Measurements from ENCODE around the gene CLCN7.
A peak's percentile ranks its signal among the peaks of the same experiment; 100 is the strongest.

The CLCN7 gene

DNA sequence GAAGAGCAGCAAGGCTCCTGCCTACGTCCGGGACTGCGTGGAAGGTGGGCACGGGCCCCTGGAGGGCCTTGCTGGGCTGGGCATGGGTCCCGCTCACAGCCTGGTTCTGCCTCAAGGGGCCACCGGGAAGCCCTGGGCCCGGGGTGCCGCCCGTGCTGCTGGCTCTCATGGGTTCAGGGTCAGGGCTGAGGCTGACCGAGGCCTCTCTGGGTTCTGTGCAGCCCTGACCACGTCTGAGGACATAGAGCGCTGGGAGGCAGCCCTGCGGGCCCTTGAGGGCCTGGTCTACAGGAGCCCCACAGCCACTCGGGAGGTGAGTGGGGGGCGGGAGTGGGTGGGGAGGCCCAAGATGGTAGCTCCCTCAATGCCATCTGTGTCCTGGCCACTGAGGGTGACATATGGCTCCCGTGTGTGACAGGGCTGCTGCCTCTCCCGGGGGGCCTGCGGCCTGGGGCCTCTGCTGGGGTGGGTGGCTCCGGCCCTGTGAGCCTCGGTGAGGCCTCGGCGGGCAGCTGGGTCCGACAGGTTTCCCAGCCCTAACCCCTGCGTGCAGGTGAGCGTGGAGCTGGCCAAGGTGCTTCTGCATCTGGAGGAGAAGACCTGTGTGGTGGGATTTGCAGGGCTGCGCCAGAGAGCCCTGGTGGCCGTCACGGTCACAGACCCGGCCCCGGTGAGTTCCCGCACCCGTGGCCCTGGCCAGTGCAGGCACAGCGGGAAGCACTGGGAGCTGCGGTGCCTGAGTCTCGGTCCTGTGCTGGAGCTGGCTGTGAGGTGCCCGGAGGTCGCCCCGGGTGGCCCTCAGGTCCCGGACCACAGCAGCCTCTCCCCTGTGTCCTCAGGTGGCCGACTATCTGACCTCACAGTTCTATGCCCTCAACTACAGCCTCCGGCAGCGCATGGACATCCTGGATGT, 27.5 kb upstream of the CLCN7 start:
- DNase-seq (ENCODE audit: low read depth): no peak

GRCh38 chr16:1501630-1502029, 26.8 kb upstream of the CLCN7 start:
- no peak for DNase-seq (ENCODE audit: low read depth)

DNA sequence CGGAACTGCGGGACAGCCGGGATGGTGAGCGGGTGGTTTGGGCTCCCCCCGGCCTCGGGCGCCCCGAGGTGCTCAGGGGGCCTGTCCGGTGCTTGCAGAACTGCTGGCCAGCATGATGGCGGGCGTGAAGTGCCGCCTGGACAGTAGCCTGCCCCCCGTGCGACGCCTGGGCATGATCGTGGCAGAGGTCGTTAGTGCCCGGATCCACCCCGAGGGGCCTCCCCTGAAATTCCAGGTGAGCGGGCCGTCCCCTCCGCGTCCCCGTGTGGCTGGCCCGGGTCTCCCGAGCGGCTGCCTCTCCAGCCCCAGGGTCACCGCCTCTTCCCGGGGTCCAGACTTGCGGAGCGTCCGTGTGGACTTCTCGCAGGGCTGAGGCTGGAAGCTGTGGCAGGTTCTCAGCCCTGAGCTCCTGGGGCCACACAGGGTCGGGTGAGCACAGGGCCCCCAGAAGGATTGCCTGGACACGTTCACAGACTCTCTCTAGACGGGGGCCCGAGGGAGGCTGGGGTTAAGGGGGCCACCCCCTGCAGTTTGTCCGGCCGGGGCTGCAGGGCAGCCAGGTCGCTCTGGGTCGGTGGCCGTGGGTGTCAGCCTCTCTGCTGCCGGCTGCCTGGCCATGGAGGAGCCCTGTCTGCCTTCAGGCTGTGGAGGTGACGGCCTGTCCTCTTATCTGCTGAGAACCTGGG, 25.8 kb upstream of the CLCN7 start:
- no peak for DNase-seq (ENCODE audit: low read depth)

DNA sequence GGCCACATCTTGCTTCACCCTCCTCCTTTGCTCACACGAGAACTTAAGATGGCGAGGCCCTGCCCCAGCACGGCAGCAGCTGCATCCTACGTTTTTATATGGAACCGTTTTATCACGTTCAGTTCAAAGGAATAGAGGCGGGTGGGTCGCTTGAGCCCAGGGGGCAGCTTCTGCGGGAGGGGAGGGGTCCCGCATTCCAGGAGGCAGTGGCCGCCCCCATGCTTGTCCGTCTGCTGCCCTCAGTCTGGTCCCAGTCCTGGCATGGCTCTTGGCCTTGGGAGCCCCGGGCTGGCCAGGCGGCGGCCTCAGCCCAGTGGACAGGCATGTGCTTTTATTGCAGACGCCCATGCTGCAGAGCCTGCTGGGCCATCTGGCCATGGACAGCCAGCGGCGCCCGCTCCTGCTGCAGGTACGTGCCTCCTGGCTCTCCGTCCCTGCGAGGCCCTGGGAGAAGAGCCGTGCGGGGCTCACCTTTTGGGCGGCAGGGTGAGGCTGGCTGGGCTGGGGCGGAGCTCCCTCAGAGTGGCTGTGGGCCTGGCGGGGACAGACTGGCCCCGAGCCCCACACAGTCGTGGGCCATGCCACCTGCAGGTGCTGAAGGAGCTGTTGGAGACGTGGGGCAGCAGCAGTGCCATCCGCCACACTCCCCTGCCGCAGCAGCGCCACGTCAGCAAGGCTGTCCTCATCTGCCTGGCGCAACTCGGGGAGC, 25.1 kb upstream of the CLCN7 start:
- DNase-seq (ENCODE audit: low read depth): no peak

DNA sequence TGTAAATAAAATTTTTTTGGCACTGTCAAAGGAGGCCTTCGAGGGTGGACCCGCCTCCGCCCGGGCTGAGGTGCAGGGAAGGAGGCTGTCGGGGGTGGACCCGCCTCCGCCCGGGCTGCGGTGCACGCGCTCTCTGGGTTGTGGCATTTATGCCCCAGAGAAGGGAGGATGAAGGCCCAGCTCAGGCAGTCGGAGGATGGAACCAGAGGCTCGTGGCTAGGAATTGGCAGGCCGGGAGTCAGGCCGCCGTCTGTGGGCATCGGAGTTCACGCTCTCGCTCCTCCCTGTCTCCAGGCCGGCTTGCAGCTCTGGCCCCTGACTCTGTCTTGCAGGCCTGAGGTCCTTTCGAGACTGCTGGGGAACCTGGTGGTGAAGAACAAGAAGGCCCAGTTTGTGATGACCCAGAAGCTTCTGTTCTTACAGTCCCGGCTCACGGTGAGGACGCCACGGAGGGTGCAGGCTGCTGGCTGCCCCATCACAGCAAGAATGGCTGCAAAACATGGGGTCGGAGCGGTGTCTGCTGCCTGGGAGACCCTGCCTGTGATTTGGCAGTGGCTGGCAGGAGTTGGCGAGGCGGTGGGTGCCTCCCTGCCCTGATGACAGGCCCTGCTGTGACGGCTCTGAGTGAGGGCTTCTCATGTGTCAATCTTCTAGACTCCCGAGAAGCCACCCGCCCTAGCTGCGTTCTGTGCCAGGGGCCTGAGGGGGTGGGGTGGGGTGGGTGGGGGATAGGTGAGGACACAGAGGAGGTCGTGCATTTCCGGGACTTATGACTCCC, 24.3 kb upstream of the CLCN7 start:
- DNase-seq (ENCODE audit: low read depth): no peak

DNA sequence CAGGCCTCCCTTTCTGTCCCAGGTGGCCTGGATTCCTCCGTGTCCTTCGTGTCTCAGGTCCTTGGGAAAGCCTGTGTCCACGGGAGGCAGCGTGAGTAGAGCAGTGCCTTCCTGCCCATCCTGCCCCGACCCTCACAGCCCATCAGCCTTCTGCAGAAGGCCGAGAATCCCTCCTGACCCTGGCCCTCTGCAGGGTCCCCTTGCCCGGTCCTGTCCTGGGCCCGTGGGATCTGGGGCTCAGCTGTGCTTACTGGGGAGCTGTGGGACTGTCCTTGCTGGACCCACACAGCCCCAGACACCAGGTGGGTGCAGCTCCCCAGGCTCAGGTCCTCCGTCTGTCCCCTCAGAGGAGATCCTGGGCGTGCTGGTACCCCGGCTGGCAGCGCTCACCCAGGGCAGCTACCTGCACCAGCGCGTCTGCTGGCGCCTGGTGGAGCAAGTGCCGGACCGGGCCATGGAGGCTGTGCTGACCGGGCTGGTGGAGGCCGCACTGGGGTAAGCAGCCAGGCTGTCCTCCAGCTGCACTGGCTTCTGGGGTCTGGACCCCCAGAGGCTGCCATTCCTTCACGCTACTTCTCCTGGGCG, 22.3 kb upstream of the CLCN7 start:
- no peak for DNase-seq (ENCODE audit: low read depth)

DNA sequence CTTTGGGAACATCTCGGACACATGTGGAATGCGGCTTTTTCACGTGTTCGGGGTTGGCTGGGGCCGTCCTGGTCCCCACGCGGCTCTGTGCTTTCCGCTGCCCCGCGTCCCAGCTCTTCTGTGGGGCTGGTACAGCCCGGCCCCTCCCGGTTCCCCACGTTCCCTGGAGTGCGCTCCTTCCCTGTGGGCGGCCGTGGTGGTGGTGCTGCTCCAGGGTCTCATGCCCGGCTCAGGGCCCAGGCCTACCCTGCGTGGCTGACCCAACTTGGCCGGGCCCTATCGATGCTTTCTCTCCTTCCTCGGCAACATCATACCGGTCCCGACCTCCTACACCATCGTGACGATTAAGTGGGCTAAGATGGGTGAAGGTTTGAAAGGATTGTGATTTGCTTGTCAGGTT, 21.6 kb upstream of the CLCN7 start:
- DNase-seq (ENCODE audit: low read depth): no peak

GRCh38 chr16:1495889-1496262, 21.0 kb upstream of the CLCN7 start:
- DNase-seq (ENCODE audit: low read depth): no peak

GRCh38 chr16:1495211-1495888, 20.5 kb upstream of the CLCN7 start:
- no peak for DNase-seq (ENCODE audit: low read depth)

GRCh38 chr16:1494711-1495110, 19.9 kb upstream of the CLCN7 start:
- no peak for DNase-seq (ENCODE audit: low read depth)

GRCh38 chr16:1494129-1494640, 19.4 kb upstream of the CLCN7 start:
- no peak for DNase-seq (ENCODE audit: low read depth)

DNA sequence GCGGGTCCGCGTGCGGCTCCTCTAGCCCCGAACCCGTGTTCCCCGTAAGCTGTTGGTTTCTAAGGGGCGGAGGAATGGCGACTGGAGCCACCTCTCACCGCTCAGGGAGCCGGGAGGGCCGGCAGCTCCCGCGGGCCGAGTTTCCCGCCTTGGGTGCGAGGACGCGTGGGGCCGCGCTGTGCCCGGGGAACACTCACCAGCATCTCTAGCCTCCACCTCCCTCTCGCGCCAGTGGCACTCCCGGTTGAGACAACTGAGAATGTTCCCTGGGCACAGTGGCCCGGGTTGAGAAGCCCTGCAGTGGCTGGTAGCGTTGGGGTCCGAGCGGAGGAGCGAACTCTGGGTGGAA, 18.9 kb upstream of the CLCN7 start:
- no peak for DNase-seq (ENCODE audit: low read depth)

GRCh38 chr16:1492923-1493745, 18.3 kb upstream of the CLCN7 start, which contains the start of gene TELO2:
TSS of gene TELO2 (plus strand) at chr16:1493360. CDS start at chr16:1494282, 922 bp downstream.
- peak; percentile 80 for DNase-seq (ENCODE audit: low read depth)

DNA sequence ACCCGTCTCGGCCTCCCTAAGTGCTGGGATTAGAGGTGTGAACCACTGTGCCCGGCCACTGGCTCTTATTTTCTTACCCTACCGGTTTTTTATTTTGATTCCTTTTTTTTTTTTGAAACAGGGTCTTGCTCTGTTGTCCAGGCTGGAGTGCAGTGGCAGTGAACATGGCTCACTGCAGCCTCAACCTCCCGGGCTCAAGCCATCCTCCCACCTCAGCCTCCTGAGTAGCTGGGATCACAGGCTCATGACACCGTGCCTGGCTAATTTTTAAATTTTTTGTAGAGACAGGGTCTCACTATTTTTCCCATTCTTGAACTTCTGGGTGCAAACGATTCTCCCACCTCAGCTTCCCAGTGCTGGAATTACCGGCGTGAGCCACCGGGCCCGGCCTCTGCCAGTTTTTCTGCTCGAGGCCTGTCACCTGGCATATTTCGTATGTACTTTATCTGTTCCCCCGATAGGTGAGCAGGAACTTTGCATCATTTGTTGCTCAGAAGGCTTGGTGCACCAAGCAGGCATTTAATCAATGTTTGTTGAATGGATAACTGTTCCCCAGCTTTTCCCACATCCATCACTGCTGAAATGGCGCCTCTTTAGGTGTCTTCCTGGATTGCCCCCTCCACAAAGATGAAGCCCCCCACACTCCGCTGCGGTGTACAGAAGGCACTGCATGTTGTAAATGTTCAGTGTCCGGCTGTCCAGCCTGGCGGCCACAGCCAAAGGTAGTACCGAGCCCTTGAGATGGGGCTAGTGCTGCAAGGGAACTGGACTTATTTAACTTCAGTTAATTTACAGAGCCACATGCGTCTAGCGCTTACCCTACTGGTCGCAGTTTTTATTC, 17.5 kb upstream of the CLCN7 start:
- no peak for DNase-seq (ENCODE audit: low read depth)

- no peak for DNase-seq (ENCODE audit: low read depth)
Observed at GRCh38 chr16:1491327-1491726, 16.5 kb upstream of the CLCN7 start.

GRCh38 chr16:1489077-1489476, 14.2 kb upstream of the CLCN7 start:
- no peak for DNase-seq (ENCODE audit: low read depth)

DNA sequence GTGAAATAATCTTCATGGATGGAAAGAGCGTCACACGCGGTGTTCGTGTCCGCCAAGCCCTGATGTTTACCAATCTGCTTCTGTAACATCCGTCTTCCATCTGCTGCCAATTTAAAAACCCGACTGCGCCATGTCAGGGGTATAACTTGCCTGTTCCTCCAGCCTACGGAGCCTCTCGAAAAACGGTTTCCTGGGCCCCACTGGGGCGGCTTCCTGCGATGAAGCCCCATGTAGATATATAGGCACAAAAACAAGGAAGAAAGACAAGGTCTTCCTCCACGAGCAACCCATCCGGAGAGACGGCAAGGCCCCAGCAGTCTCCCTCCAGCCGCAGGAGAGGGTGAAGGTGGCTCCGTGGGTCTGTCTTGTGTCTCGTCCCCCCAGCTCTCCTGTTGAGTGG, 13.8 kb upstream of the CLCN7 start, which contains the start of gene PTX4:
Gene PTX4 (minus strand): TSS at position 326 of the 400 bp plus-strand sequence. CDS start 35 bp downstream, at position 291.
- DNase-seq (ENCODE audit: low read depth): no peak

DNA sequence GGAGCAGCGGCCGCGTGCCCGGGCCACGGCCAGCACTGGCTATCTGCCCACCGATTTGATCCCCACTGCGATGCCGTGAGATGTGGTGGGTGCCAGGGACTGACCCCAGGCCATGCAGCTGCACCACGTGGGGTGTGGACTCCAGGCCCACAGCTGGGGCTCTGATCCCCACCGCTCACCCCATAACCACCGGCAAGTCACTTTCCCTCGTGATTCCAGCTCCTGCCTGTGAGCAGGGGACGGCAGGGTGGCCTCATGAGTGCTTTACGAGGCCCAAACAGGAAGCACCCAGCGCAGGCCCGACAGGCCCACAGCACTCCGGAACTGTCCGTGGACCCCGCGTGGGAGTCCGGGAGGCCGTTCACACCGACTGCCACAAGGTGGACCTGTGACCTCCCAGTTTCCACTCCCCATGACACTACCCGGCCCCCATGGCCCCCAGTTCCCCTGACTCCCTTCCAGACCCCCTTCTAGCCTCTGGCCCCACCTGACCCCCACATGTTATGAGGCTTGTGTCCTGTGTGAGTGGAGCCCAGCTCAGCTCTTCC, 13.3 kb upstream of the CLCN7 start:
- no peak for DNase-seq (ENCODE audit: low read depth)
